HepG2 (cell line): ENCODE results near the gene IPO5. TPM values are rescaled to one million over a fixed set of nuclear protein-coding genes. Genes with fewer than 3 reads are reported as not detected.
A peak's percentile ranks its signal among the peaks of the same experiment; 100 is the strongest.

Experiments
- ASH2L ChIP-seq: fragments of 300-600, 200-600 bp; sonication (generic); IDR thresholded peaks from 2 replicates; pipeline ENCODE4 v1.7.0; 2017; ENCODE audit warnings: low read depth, mild to moderate bottlenecking, moderate library complexity, mixed read lengths, low read length; ENCODE audit not compliant: insufficient read length
- BCL6 ChIP-seq: IDR thresholded peaks from 2 replicates; pipeline ENCODE4 v1.6.1; 2016; ENCODE audit warnings: missing genetic modification reagents, missing compliant biosample characterization
- CHCHD3 ChIP-seq: sonication (generic); formaldehyde crosslinking; IDR thresholded peaks from 2 replicates; pipeline ENCODE4 v1.8.0; 2022; ENCODE audit warnings: mild to moderate bottlenecking, missing genetic modification reagents, moderate library complexity
- GZF1 ChIP-seq: sonication (generic); formaldehyde crosslinking; IDR thresholded peaks from 2 replicates; pipeline ENCODE4 v1.5.1; 2020; ENCODE audit warnings: mild to moderate bottlenecking, missing genetic modification reagents
- HNRNPK ChIP-seq: fragments of 200-400 bp; formaldehyde crosslinking; IDR thresholded peaks from 2 replicates; pipeline ENCODE4 v1.6.1; 2018; ENCODE audit warnings: low read length, low read depth, moderate library complexity, mild to moderate bottlenecking; ENCODE audit not compliant: poor library complexity, severe bottlenecking
- NONO ChIP-seq, 2 experiments: fragments of 450-650 bp in 1 of 2; sonication (generic) in 1 of 2; formaldehyde crosslinking in 1 of 2; IDR thresholded peaks in 1 of 2; conservative IDR thresholded peaks in 1 of 2; 2 replicates each; pipeline versions ENCODE4 v1.6.1 to v1.8.0; 2017 to 2022; ENCODE audit warnings: mild to moderate bottlenecking in 1 of 2, missing genetic modification reagents in 1 of 2, moderate library complexity in 1 of 2
- SALL2 ChIP-seq: sonication (generic); formaldehyde crosslinking; IDR thresholded peaks from 2 replicates; pipeline ENCODE4 v1.8.1; 2023; ENCODE audit warnings: mild to moderate bottlenecking, missing genetic modification reagents, inconsistent platforms
- SNAPC2 ChIP-seq: sonication (generic); formaldehyde crosslinking; IDR thresholded peaks from 2 replicates; pipeline ENCODE4 v1.8.1; 2022; ENCODE audit warnings: mild to moderate bottlenecking, missing genetic modification reagents
- ZFP37 ChIP-seq: sonication (generic); formaldehyde crosslinking; IDR thresholded peaks from 2 replicates; pipeline ENCODE4 v1.4.0; 2020; ENCODE audit warnings: missing genetic modification reagents, borderline replicate concordance
- ZFP90 ChIP-seq: sonication (generic); formaldehyde crosslinking; IDR thresholded peaks from 2 replicates; pipeline ENCODE4 v1.8.0; 2022; ENCODE audit warnings: missing genetic modification reagents, mild to moderate bottlenecking, inconsistent platforms, borderline replicate concordance
- ZMAT3 ChIP-seq: sonication (generic); formaldehyde crosslinking; conservative IDR thresholded peaks from 2 replicates; pipeline ENCODE4 v1.7.0; 2021; ENCODE audit warnings: missing genetic modification reagents
- ZNF235 ChIP-seq: sonication (generic); formaldehyde crosslinking; IDR thresholded peaks from 2 replicates; pipeline ENCODE4 v1.8.1; 2023; ENCODE audit warnings: mild to moderate bottlenecking, missing genetic modification reagents, borderline replicate concordance
- ZNF556 ChIP-seq: sonication (generic); formaldehyde crosslinking; IDR thresholded peaks from 2 replicates; pipeline ENCODE4 v1.4.0; 2020; ENCODE audit warnings: mild to moderate bottlenecking, missing genetic modification reagents, borderline replicate concordance
- ZNF629 ChIP-seq: sonication (generic); formaldehyde crosslinking; conservative IDR thresholded peaks from 2 replicates; pipeline ENCODE4 v1.5.0; 2020; ENCODE audit warnings: missing genetic modification reagents
- polyA plus RNA-seq, 8 experiments: library from polyadenylated mRNA; depleted of rRNA in 3 of 8; stranded (reverse) in 7 of 8; unstranded in 1 of 8; fragments of >200 nt; fragmentation: Illumina TruSeq in 4 of 8; extraction: Trizol in 4 of 8; gene quantifications; 2 replicates each; pipeline versions ENCODE4 v1.2.1 to v1.2.3, GENCODE V29; 2011 to 2016; ENCODE audit warnings: low read depth in 4 of 8, missing spikeins in 1 of 8, mixed read lengths in 1 of 8; ENCODE audit not compliant: insufficient read depth in 1 of 8
- total RNA-seq, 5 experiments: library from RNA; depleted of rRNA; stranded (reverse); fragments of >200 nt; fragmentation: Illumina TruSeq; extraction: Trizol; gene quantifications; 2 replicates each; pipeline ENCODE4 v1.2.3, GENCODE V29; 2016; ENCODE audit warnings: low read depth in 1 of 5
- TF ChIP-seq, protein P1 (sequence below): IDR thresholded peaks from 2 replicates; pipeline ENCODE4 v1.6.1; 2016; ENCODE audit warnings: missing biosample characterization, missing genetic modification reagents, low read depth
- TF ChIP-seq, protein P2 (sequence below): sonication (generic); formaldehyde crosslinking; IDR thresholded peaks from 2 replicates; pipeline ENCODE4 v1.5.0; 2020; ENCODE audit warnings: mild to moderate bottlenecking, missing genetic modification reagents, moderate library complexity
- TF ChIP-seq, protein P3 (sequence below): sonication (generic); formaldehyde crosslinking; conservative IDR thresholded peaks from 2 replicates; pipeline ENCODE4 v1.8.0; 2022; ENCODE audit warnings: low read depth, missing genetic modification reagents
- TF ChIP-seq, protein P4 (sequence below): sonication (generic); formaldehyde crosslinking; IDR thresholded peaks from 2 replicates; pipeline ENCODE4 v1.4.0; 2020; ENCODE audit warnings: missing genetic modification reagents
- TF ChIP-seq, protein P5 (sequence below): sonication (generic); formaldehyde crosslinking; conservative IDR thresholded peaks from 2 replicates; pipeline ENCODE4 v1.8.0; 2022; ENCODE audit warnings: mild to moderate bottlenecking, moderate library complexity, missing genetic modification reagents

The IPO5 gene
- total and polyA plus RNA-seq, 2 of the 13 experiments (the other 11 are each of a cell fraction or from before 2014, with no cell fraction given) = 155 to 242 TPM

DNA sequence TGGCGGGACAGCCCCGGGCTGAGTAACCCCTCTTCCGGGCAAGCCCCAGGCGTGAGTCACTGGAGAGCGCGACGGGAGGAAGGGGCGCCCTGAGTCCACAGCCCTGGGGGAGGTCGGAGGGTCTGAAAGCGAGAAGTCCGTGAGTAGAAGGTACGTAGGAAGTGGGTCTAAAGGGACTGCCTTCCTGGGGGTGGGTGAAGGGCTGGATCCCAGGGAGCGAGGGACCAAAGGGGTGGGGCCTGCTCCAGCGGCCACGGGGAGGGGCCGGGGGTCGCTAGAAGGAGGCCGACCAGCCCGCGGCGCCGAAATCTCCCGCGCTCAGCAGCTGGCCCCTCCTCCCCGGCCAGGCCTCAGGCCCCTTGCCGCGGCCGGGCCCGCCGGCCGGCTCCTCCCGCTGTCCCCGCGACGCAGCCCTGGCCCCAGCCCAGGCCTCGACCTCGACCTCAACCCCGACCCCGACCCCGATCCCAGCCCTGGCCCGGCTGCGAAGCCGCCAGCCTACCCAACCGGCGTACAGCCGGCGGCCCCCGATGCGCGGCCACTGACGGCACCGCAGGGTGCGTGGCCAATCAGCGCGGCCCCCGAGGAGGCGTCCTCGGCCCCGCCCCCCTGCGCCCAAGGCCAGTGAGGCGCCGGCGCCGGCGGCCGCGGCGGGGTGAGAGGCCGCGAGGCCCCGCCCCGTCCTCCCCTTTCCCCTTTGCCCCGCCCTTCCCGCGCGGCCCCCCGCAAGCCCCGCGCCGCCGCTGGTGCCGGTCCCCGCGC lies 22.6 kb downstream of the IPO5 start (continued):
- TF ChIP-seq ZMAT3 (CRISPR knock-in tag) = 0 out of 2 replicates have a peak, but pooled peaks have one; percentile 32
- TF ChIP-seq ZFP90 (CRISPR knock-in tag) = 0 out of 2 replicates have a peak, but pooled peaks have one; percentile 23
- TF ChIP-seq SALL2 (CRISPR knock-in tag) = 0 out of 2 replicates have a peak, but pooled peaks have one; percentile 29
- TF ChIP-seq ZFP37 (CRISPR knock-in tag) = no peak
- TF ChIP-seq ZNF556 (CRISPR knock-in tag) = peak; percentile 53; the same call in 1 of the 2 replicates
- TF ChIP-seq, protein P1, sequence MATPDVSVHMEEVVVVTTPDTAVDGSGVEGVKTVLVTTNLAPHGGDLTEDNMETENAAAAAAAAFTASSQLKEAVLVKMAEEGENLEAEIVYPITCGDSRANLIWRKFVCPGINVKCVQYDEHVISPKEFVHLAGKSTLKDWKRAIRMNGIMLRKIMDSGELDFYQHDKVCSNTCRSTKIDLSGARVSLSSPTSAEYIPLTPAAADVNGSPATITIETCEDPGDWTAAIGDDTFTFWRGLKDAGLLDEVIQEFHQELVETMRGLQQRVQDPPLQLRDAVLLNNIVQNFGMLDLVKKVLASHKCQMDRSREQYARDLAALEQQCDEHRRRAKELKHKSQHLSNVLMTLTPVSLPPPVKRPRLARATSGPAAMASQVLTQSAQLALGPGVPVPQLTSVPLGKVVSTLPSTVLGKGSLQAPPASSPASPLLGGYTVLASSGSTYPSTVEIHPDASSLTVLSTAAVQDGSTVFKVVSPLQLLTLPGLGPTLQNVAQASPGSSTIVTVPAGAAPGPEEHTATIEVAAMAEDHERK = no peak
- TF ChIP-seq ASH2L = peak; percentile 38
- TF ChIP-seq, protein P2, sequence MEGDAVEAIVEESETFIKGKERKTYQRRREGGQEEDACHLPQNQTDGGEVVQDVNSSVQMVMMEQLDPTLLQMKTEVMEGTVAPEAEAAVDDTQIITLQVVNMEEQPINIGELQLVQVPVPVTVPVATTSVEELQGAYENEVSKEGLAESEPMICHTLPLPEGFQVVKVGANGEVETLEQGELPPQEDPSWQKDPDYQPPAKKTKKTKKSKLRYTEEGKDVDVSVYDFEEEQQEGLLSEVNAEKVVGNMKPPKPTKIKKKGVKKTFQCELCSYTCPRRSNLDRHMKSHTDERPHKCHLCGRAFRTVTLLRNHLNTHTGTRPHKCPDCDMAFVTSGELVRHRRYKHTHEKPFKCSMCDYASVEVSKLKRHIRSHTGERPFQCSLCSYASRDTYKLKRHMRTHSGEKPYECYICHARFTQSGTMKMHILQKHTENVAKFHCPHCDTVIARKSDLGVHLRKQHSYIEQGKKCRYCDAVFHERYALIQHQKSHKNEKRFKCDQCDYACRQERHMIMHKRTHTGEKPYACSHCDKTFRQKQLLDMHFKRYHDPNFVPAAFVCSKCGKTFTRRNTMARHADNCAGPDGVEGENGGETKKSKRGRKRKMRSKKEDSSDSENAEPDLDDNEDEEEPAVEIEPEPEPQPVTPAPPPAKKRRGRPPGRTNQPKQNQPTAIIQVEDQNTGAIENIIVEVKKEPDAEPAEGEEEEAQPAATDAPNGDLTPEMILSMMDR (CRISPR knock-in tag) = no peak
- TF ChIP-seq SNAPC2 = no peak
- TF ChIP-seq ZNF235 (CRISPR knock-in tag) = 0 out of 2 replicates have a peak, but pooled peaks have one; percentile 7
- TF ChIP-seq BCL6 (CRISPR knock-in tag) = peak; percentile 16; the same call in 1 of the 2 replicates
- no peak for TF ChIP-seq CHCHD3 (CRISPR knock-in tag)
- TF ChIP-seq, protein P3, sequence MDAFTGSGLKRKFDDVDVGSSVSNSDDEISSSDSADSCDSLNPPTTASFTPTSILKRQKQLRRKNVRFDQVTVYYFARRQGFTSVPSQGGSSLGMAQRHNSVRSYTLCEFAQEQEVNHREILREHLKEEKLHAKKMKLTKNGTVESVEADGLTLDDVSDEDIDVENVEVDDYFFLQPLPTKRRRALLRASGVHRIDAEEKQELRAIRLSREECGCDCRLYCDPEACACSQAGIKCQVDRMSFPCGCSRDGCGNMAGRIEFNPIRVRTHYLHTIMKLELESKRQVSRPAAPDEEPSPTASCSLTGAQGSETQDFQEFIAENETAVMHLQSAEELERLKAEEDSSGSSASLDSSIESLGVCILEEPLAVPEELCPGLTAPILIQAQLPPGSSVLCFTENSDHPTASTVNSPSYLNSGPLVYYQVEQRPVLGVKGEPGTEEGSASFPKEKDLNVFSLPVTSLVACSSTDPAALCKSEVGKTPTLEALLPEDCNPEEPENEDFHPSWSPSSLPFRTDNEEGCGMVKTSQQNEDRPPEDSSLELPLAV (CRISPR knock-in tag) = no peak
- TF ChIP-seq, protein P4, sequence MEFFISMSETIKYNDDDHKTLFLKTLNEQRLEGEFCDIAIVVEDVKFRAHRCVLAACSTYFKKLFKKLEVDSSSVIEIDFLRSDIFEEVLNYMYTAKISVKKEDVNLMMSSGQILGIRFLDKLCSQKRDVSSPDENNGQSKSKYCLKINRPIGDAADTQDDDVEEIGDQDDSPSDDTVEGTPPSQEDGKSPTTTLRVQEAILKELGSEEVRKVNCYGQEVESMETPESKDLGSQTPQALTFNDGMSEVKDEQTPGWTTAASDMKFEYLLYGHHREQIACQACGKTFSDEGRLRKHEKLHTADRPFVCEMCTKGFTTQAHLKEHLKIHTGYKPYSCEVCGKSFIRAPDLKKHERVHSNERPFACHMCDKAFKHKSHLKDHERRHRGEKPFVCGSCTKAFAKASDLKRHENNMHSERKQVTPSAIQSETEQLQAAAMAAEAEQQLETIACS (CRISPR knock-in tag) = peak; percentile 66
- TF ChIP-seq GZF1 (CRISPR knock-in tag) = no peak
- TF ChIP-seq HNRNPK = peak; percentile 77
- TF ChIP-seq NONO (IDR thresholded peaks at IDR 0.05) = no peak
- TF ChIP-seq NONO (CRISPR knock-in tag; conservative IDR thresholded peaks at IDR 0.05) = peak; percentile 71
- no peak for TF ChIP-seq ZNF629
- TF ChIP-seq, protein P5, sequence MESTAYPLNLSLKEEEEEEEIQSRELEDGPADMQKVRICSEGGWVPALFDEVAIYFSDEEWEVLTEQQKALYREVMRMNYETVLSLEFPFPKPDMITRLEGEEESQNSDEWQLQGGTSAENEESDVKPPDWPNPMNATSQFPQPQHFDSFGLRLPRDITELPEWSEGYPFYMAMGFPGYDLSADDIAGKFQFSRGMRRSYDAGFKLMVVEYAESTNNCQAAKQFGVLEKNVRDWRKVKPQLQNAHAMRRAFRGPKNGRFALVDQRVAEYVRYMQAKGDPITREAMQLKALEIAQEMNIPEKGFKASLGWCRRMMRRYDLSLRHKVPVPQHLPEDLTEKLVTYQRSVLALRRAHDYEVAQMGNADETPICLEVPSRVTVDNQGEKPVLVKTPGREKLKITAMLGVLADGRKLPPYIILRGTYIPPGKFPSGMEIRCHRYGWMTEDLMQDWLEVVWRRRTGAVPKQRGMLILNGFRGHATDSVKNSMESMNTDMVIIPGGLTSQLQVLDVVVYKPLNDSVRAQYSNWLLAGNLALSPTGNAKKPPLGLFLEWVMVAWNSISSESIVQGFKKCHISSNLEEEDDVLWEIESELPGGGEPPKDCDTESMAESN (CRISPR knock-in tag) = peak; percentile 81; the same call in 1 of the 2 replicates
